Stimulated activated naive CD8-positive, alpha-beta T cell treated with anti-CD3 and anti-CD28 coated beads, Interleukin-15, amount 100 ng/mL, for 72 hours (primary cell): ENCODE results near the gene RHOT1.
"Not testable (repeated sequence)": the region's sequence is repeated elsewhere in the genome, so short reads cannot be mapped to it uniquely, and the experiment has no call there.

Source experiments
- ATAC-seq: fragments of 150-1000 bp; cut with Tn5 transposase; 2 replicates; pipeline ENCODE4 v1.10.0; 2021; ENCODE audit warnings: mild to moderate bottlenecking, moderate library complexity
- DNase-seq, 2 donors: peaks; one replicate each; pipeline ENCODE4 v3.0.0; 2021 to 2022
- H3K27ac Mint-ChIP-seq, 2 donors: one replicate each; pipeline ENCODE4 v1.8.0; 2022; ENCODE audit warnings: mild to moderate bottlenecking in 2 of 2, mixed read lengths in 2 of 2, moderate library complexity in 2 of 2
- H3K27me3 Mint-ChIP-seq: one replicate; pipeline ENCODE4 v1.8.0; 2022; ENCODE audit warnings: mixed read lengths
- H3K4me1 Mint-ChIP-seq: one replicate; pipeline ENCODE4 v1.8.0; 2022; ENCODE audit warnings: mild to moderate bottlenecking, mixed read lengths
- H3K4me3 Mint-ChIP-seq, 2 donors: one replicate each; pipeline ENCODE4 v1.8.0; 2022; ENCODE audit warnings: mild to moderate bottlenecking in 2 of 2, mixed read lengths in 2 of 2, moderate library complexity in 1 of 2
- H3K9me3 Mint-ChIP-seq, 2 donors: one replicate each; pipeline ENCODE4 v1.8.0; 2022; ENCODE audit warnings: mixed read lengths in 2 of 2

RHOT1 gene

GRCh38 chr17:32116937-32117336, 25.4 kb upstream of the RHOT1 start:
- DNase-seq (no peak), ATAC-seq (no peak)
- Mint-ChIP-seq H3K27me3 (peaks cover 18% of the 10 kb centered on the region), H3K9me3 (no peaks in the 10 kb centered on the region), H3K27ac (no peak overlapping the region), H3K4me3 (no peak overlapping the region), H3K4me1 (peaks cover 12% of the 10 kb centered on the region)

GRCh38 chr17:32117399-32117798, 24.9 kb upstream of the RHOT1 start:
- no peak for DNase-seq
- ATAC-seq = no peak
- H3K4me3 Mint-ChIP-seq = no peak overlapping the region
- peaks cover 12% of the 10 kb centered on the region for H3K4me1 Mint-ChIP-seq
- H3K27ac Mint-ChIP-seq = no peak overlapping the region
- peaks cover 18% of the 10 kb centered on the region for H3K27me3 Mint-ChIP-seq
- H3K9me3 Mint-ChIP-seq = no peaks in the 10 kb centered on the region

GRCh38 chr17:32118088-32118487, 24.2 kb upstream of the RHOT1 start:
- peaks cover 18% of the 10 kb centered on the region for H3K27me3 Mint-ChIP-seq

GRCh38 chr17:32118835-32119234, 23.5 kb upstream of the RHOT1 start:
- no peak overlapping the region for H3K4me3 Mint-ChIP-seq
- ATAC-seq = no peak
- H3K27ac Mint-ChIP-seq = no peak overlapping the region
- DNase-seq = no peak
- no peaks in the 10 kb centered on the region for H3K9me3 Mint-ChIP-seq
- H3K4me1 Mint-ChIP-seq = peaks cover 12% of the 10 kb centered on the region
- peaks cover 18% of the 10 kb centered on the region for H3K27me3 Mint-ChIP-seq

More at GRCh38 chr17:32118088-32118487, 24.2 kb upstream of the RHOT1 start:
- peaks cover 12% of the 10 kb centered on the region for H3K4me1 Mint-ChIP-seq
- H3K4me3 Mint-ChIP-seq, ATAC-seq, DNase-seq, H3K27ac Mint-ChIP-seq, H3K9me3 Mint-ChIP-seq: not testable (repeated sequence)

- DNase-seq (no peak), ATAC-seq (no peak)
- H3K4me3 Mint-ChIP-seq = no peak overlapping the region
- H3K4me1 Mint-ChIP-seq = peaks cover 12% of the 10 kb centered on the region
- no peaks in the 10 kb centered on the region for H3K9me3 Mint-ChIP-seq
- H3K27me3 Mint-ChIP-seq = peaks cover 18% of the 10 kb centered on the region
- H3K27ac Mint-ChIP-seq = no peak overlapping the region
These were observed 22.2 kb upstream of the RHOT1 start for GRCh38 chr17:32120141-32120540.

GRCh38 chr17:32120716-32121115, 21.6 kb upstream of the RHOT1 start:
- DNase-seq (no peak), ATAC-seq (no peak)
- Mint-ChIP-seq H3K4me1 (peaks cover 12% of the 10 kb centered on the region), H3K27me3 (peaks cover 17% of the 10 kb centered on the region), H3K4me3 (no peak overlapping the region), H3K9me3 (no peaks in the 10 kb centered on the region), H3K27ac (no peak overlapping the region)

GRCh38 chr17:32123782-32124181, 18.5 kb upstream of the RHOT1 start:
- DNase-seq (no peak), ATAC-seq (no peak)
- no peak overlapping the region for H3K27ac Mint-ChIP-seq
- H3K27me3 Mint-ChIP-seq = no peaks in the 10 kb centered on the region
- H3K9me3 Mint-ChIP-seq = no peaks in the 10 kb centered on the region
- H3K4me3 Mint-ChIP-seq = no peak overlapping the region
- H3K4me1 Mint-ChIP-seq = peaks cover 14% of the 10 kb centered on the region

GRCh38 chr17:32124985-32125847, 17.1 kb upstream of the RHOT1 start:
- Mint-ChIP-seq H3K27me3 (no peaks in the 10 kb centered on the region), H3K4me1 (peaks cover 21% of the 10 kb centered on the region), H3K9me3 (no peaks in the 10 kb centered on the region), H3K4me3 (no peak overlapping the region), H3K27ac (peak overlapping the region in 1 of 2 donors; percentile 53)
- DNase-seq = no peak
- no peak for ATAC-seq

GRCh38 chr17:32125848-32126153, 16.5 kb upstream of the RHOT1 start:
- Mint-ChIP-seq H3K4me3 (no peak overlapping the region), H3K4me1 (peaks cover 21% of the 10 kb centered on the region), H3K27ac (peak overlapping the region in 1 of 2 donors; percentile 20), H3K27me3 (no peaks in the 10 kb centered on the region), H3K9me3 (no peaks in the 10 kb centered on the region)
- ATAC-seq = no peak
- no peak for DNase-seq

GRCh38 chr17:32126325-32126724, 16.0 kb upstream of the RHOT1 start:
- Mint-ChIP-seq H3K4me3 (peak overlapping the region in 1 of 2 donors; percentile 32), H3K27me3 (no peaks in the 10 kb centered on the region), H3K9me3 (no peaks in the 10 kb centered on the region), H3K4me1 (peaks cover 21% of the 10 kb centered on the region), H3K27ac (peak overlapping the region in 1 of 2 donors; percentile 86)
- DNase-seq (no peak), ATAC-seq (no peak)

- no peaks in the 10 kb centered on the region for H3K27me3 Mint-ChIP-seq
- H3K4me3 Mint-ChIP-seq = peak overlapping the region in 1 of 2 donors; percentile 85
- H3K4me1 Mint-ChIP-seq = peaks cover 21% of the 10 kb centered on the region
- H3K27ac Mint-ChIP-seq = peak overlapping the region in 1 of 2 donors; percentile 93
- no peaks in the 10 kb centered on the region for H3K9me3 Mint-ChIP-seq
- DNase-seq (no peak), ATAC-seq (no peak)
These were observed 15.6 kb upstream of the RHOT1 start for GRCh38 chr17:32126746-32127145.

GRCh38 chr17:32127158-32127897, 15.0 kb upstream of the RHOT1 start:
- peak; percentile 99 for ATAC-seq
- Mint-ChIP-seq H3K4me3 (peak overlapping the region; percentile 85 to 87), H3K27ac (peak overlapping the region; percentile 93 to 97), H3K9me3 (no peaks in the 10 kb centered on the region), H3K27me3 (no peaks in the 10 kb centered on the region), H3K4me1 (peaks cover 21% of the 10 kb centered on the region)
- DNase-seq = peak; percentile 73 to 83

GRCh38 chr17:32128470-32128869, 13.8 kb upstream of the RHOT1 start:
- H3K27me3 Mint-ChIP-seq, H3K9me3 Mint-ChIP-seq, ATAC-seq, DNase-seq: not testable (repeated sequence)
- peak overlapping the region; percentile 82 to 85 for H3K4me3 Mint-ChIP-seq
- H3K27ac Mint-ChIP-seq = peak overlapping the region in 1 of 2 donors; percentile 54
- peaks cover 21% of the 10 kb centered on the region for H3K4me1 Mint-ChIP-seq

- H3K27me3 Mint-ChIP-seq, H3K9me3 Mint-ChIP-seq, ATAC-seq, H3K27ac Mint-ChIP-seq, H3K4me3 Mint-ChIP-seq: not testable (repeated sequence)
- peak; percentile 24 to 55 for DNase-seq
- H3K4me1 Mint-ChIP-seq = peaks cover 18% of the 10 kb centered on the region
These were observed 6.7 kb upstream of the RHOT1 start for GRCh38 chr17:32135497-32136117.

GRCh38 chr17:32136856-32137255, 5.4 kb upstream of the RHOT1 start:
- no peaks in the 10 kb centered on the region for H3K27me3 Mint-ChIP-seq
- H3K9me3 Mint-ChIP-seq = no peaks in the 10 kb centered on the region
- H3K4me3 Mint-ChIP-seq = no peak overlapping the region
- ATAC-seq = peak; percentile 75
- H3K27ac Mint-ChIP-seq = no peak overlapping the region
- peak in 1 of 2 donors; percentile 17 for DNase-seq
- peaks cover 27% of the 10 kb centered on the region for H3K4me1 Mint-ChIP-seq

GRCh38 chr17:32139504-32139903, 2.8 kb upstream of the RHOT1 start:
- not testable (repeated sequence) for DNase-seq, H3K9me3 Mint-ChIP-seq, H3K4me3 Mint-ChIP-seq, ATAC-seq, H3K27ac Mint-ChIP-seq, H3K27me3 Mint-ChIP-seq
- H3K4me1 Mint-ChIP-seq = peaks cover 39% of the 10 kb centered on the region
